ENCODE data around the gene TP53RK. TPM values are rescaled to one million over a fixed set of nuclear protein-coding genes. Genes with fewer than 3 reads are reported as not detected.

The TP53RK gene
- total RNA-seq, 1 experiment from 2014 or later = 21.5 TPM

GRCh38 chr20:46701986-46702385 is 12.7 kb upstream of the TP53RK start:
- Histone ChIP-seq H3K4ac (ENCODE audit: low read depth, low read length) (no peak overlapping the region), H2BK15ac (ENCODE audit: low read depth, low read length) (no peak overlapping the region), H3K27me3 (ENCODE audit: insufficient read depth, low read length) (no peaks in the 10 kb centered on the region), H3K56ac (ENCODE audit: insufficient read length, low read depth, low read length) (no peak overlapping the region), H4K91ac (ENCODE audit: insufficient read length, low read depth, low read length) (no peak overlapping the region), H3K9ac (ENCODE audit: extremely low read depth, insufficient read length, low read length) (no peak overlapping the region), H3K9me3 (ENCODE audit: control insufficient read depth, low read depth, low read length) (peaks cover 6% of the 10 kb centered on the region), H2AFZ (ENCODE audit: low read length) (no peak overlapping the region), H2BK20ac (ENCODE audit: low read depth, low read length, poor library complexity, severe bottlenecking) (no peak overlapping the region), H3K14ac (ENCODE audit: insufficient read depth, low read length) (no peak overlapping the region), H2BK5ac (ENCODE audit: insufficient read length, low read length) (no peak overlapping the region), H3K79me2 (ENCODE audit: insufficient read depth, low read length) (no peaks in the 10 kb centered on the region), H3T11ph (ENCODE audit: low read length) (no peak overlapping the region), H3K4me1 (ENCODE audit: insufficient read depth, low read length) (no peaks in the 10 kb centered on the region; the same call in 1 of the 2 replicates), H3K18ac (ENCODE audit: insufficient read length, low read depth, low read length) (no peak overlapping the region), H3K79me1 (ENCODE audit: insufficient read depth, low read depth, low read length, poor library complexity, severe bottlenecking) (no peaks in the 10 kb centered on the region), H3K27ac (ENCODE audit: insufficient read length, low read depth, low read length) (no peak overlapping the region), H3K4me2 (ENCODE audit: insufficient read depth, insufficient read length, low read length) (no peak overlapping the region), H2AK5ac (ENCODE audit: insufficient read length, low read length) (no peak overlapping the region), H4K20me1 (ENCODE audit: control insufficient read depth, insufficient read depth, insufficient read length) (no peaks in the 10 kb centered on the region), H4K5ac (ENCODE audit: insufficient read length, low read depth, low read length) (no peak overlapping the region), H4K8ac (replicated peaks; ENCODE audit: insufficient read length, low read depth, low read length) (no peak overlapping the region), H2BK120ac (ENCODE audit: low read depth, low read length, poor library complexity, severe bottlenecking) (no peak overlapping the region), H3K23ac (ENCODE audit: insufficient read length, low read depth, low read length) (no peak overlapping the region), H3K23me2 (ENCODE audit: insufficient read length, low read depth, low read length, poor library complexity, severe bottlenecking) (no peaks in the 10 kb centered on the region), H2BK12ac (ENCODE audit: insufficient read length, low read depth, low read length) (no peak overlapping the region)
- no peak for TF ChIP-seq CTCF (conservative IDR thresholded peaks at IDR 0.05)
- Mint-ChIP-seq H3K27me3 (ENCODE audit: low read depth) (no peaks in the 10 kb centered on the region), H3K36me3 (ENCODE audit: insufficient read depth in 1 of 3, low read depth in 3 of 3) (peaks cover 3 to 16% (median 4%) of the 10 kb centered on the region in 3 experiments; a peak in 6 of 7 replicates), H3K9me3 (peaks cover 11 to 20% of the 10 kb centered on the region in 2 experiments), H3K27ac (peak overlapping the region in 1 of 3 experiments; percentile 74; a peak in 1 of 7 replicates), H3K4me1 (peaks cover 44 to 63% of the 10 kb centered on the region in 2 experiments), H3K4me3 (no peak overlapping the region; a peak in 1 of 5 replicates)
- no peak for DNase-seq
- no CpG with 5 or more reads among the region's 5 CpGs for WGBS (ENCODE audit: extremely low coverage, insufficient read length, low lambda C conversion rate)
